ENCODE results near the gene ZIC5.
A peak's percentile ranks its signal among the peaks of the same experiment; 100 is the strongest.

The ZIC5 gene

GRCh38 chr13:99983499-99984401 lies 12.2 kb upstream of the ZIC5 start:
- H3K4me3 ChIP-seq (ENCODE audit: low read length), result peak overlapping the region; percentile 85
- H3K9me3 ChIP-seq (ENCODE audit: low read length), result no peaks in the 10 kb centered on the region
- peaks cover 27% of the 10 kb centered on the region for H3K4me1 ChIP-seq (ENCODE audit: insufficient read depth, low read length)
- H3K36me3 ChIP-seq (ENCODE audit: insufficient read depth, low read length), result peaks cover 48% of the 10 kb centered on the region
- no peaks in the 10 kb centered on the region for H3K27me3 ChIP-seq (ENCODE audit: insufficient read depth, low read length)
- no peak overlapping the region for H2AFZ ChIP-seq (ENCODE audit: low read depth, low read length)

DNA sequence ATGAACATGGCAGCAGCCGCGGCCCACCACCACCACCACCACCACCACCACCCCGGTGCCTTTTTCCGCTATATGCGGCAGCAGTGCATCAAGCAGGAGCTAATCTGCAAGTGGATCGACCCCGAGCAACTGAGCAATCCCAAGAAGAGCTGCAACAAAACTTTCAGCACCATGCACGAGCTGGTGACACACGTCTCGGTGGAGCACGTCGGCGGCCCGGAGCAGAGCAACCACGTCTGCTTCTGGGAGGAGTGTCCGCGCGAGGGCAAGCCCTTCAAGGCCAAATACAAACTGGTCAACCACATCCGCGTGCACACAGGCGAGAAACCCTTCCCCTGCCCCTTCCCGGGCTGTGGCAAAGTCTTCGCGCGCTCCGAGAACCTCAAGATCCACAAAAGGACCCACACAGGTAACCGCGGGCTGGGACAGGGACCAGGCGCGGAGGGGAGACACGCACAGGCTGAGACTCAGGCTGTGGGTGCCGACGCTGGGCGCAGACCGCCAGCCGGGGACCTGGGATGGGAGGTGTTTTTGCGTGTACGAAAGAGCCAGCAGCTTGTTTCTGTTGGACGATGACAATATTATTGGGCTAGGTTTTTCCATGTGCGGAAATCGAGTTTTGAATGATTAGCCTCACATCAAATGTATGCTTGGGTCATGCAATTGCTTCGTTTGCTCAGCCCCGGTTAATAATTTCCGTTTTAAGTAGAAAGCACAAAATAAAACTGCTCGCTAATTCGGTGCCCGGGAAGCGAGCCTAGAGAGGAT lies 11.3 kb upstream of the ZIC5 start:
- H3K4me1 ChIP-seq (ENCODE audit: insufficient read depth, low read length), result peaks cover 23% of the 10 kb centered on the region
- no peaks in the 10 kb centered on the region for H3K27me3 ChIP-seq (ENCODE audit: insufficient read depth, low read length)
- no peak overlapping the region for H2AFZ ChIP-seq (ENCODE audit: low read depth, low read length)
- peak overlapping the region; percentile 85 for H3K4me3 ChIP-seq (ENCODE audit: low read length)
- peaks cover 48% of the 10 kb centered on the region for H3K36me3 ChIP-seq (ENCODE audit: insufficient read depth, low read length)
- H3K9me3 ChIP-seq (ENCODE audit: low read length), result no peaks in the 10 kb centered on the region

DNA sequence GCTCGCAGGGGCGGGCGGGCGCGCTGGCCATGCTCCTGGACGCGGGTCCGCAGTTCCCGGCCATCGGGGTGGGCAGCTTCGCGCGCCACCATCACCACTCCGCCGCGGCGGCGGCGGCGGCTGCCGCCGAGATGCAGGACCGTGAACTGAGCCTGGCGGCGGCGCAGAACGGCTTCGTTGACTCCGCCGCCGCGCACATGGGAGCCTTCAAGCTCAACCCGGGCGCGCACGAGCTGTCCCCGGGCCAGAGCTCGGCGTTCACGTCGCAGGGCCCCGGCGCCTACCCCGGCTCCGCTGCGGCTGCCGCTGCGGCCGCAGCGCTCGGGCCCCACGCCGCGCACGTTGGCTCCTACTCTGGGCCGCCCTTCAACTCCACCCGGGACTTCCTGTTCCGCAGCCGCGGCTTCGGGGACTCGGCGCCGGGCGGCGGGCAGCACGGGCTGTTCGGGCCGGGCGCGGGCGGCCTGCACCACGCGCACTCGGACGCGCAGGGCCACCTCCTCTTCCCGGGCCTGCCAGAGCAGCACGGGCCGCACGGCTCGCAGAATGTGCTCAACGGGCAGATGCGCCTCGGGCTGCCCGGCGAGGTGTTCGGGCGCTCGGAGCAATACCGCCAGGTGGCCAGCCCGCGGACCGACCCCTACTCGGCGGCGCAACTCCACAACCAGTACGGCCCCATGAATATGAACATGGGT lies 10.6 kb upstream of the ZIC5 start:
- no peaks in the 10 kb centered on the region for H3K27me3 ChIP-seq (ENCODE audit: insufficient read depth, low read length)
- peak overlapping the region; percentile 85 for H3K4me3 ChIP-seq (ENCODE audit: low read length)

DNA sequence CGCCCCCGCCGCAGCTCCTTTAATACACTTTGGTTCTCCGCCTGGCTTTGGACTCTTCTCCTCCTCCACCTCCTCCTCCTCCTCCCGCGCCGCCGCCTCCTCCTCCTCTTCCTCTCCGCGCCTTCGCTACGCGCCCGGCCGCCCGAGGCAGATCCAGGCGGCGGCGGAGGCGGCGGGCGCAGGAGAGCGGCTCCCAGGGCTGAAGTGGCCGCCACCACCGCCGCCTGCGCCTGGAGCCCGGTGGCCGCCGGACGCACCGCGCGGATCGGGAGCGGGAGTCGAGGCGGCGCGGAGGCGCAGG lies 10.1 kb upstream of the ZIC5 start, which contains the start of gene ZIC2:
Gene ZIC2, plus strand, starts transcription at position 50 of the 301 bp plus-strand sequence. CDS start 281 bp downstream, outside the sequence.
- Histone ChIP-seq H3K36me3 (ENCODE audit: insufficient read depth, low read length) (peaks cover 37% of the 10 kb centered on the region), H3K4me3 (ENCODE audit: low read length) (peak within 1 kb of the TSS; percentile 85), H2AFZ (ENCODE audit: low read depth, low read length) (no peak within 1 kb of the TSS), H3K9me3 (ENCODE audit: low read length) (no peaks in the 10 kb centered on the region), H3K27me3 (ENCODE audit: insufficient read depth, low read length) (no peaks in the 10 kb centered on the region), H3K4me1 (ENCODE audit: insufficient read depth, low read length) (peaks cover 23% of the 10 kb centered on the region)

More for the DNA sequence above, 10.6 kb upstream of the ZIC5 start:
- Histone ChIP-seq H3K4me1 (ENCODE audit: insufficient read depth, low read length) (peaks cover 23% of the 10 kb centered on the region), H3K9me3 (ENCODE audit: low read length) (no peaks in the 10 kb centered on the region), H2AFZ (ENCODE audit: low read depth, low read length) (no peak overlapping the region), H3K36me3 (ENCODE audit: insufficient read depth, low read length) (peaks cover 41% of the 10 kb centered on the region)

DNA sequence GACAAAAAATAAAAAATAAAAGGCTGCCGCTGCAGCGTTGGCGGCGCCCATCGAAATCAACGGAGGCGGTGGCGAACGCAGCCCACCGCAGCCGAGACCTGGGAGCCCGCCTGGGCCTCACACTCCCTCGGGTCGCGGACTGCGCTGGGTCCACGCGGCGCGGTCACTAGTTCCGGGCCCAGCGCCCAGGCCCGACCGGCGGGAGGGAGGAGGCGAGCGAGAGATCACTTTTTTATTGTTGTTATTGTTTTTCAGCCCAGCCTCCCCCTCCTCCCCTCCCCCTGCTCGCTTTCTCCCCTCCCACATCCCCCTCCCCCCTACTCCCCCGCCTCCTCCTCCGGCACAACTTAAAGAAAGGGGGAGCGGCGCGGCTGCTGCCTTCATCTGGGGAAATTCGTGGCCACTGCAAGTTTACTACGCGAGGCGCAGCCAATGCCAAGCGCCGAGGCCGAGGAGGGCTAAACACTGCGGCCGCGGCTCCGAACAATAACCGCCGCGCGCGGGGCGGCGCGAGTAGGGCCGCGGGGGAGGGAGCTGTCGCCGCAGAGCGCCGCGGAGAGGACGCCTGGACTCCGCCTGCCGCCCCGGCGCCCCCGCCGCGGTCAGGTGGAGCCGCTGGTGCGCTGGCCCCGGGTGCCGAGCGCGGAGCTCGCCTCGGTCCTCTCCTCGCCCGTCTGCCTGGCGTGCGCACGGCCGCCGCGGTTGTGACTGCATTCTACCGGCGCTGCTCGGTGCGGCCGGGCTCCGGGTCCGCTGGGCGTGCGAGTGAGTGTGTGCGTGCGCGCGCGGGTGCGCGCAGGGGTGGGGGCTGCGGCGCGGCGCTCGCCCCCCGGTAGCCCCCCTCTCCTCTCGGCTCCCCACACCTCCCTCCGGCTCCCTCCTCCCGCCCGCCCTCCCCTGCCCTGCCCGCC lies 9.5 kb upstream of the ZIC5 start:
- Histone ChIP-seq H3K27me3 (ENCODE audit: insufficient read depth, low read length) (no peaks in the 10 kb centered on the region), H2AFZ (ENCODE audit: low read depth, low read length) (no peak overlapping the region), H3K4me1 (ENCODE audit: insufficient read depth, low read length) (peaks cover 26% of the 10 kb centered on the region), H3K4me3 (ENCODE audit: low read length) (peak overlapping the region; percentile 85), H3K36me3 (ENCODE audit: insufficient read depth, low read length) (peaks cover 31% of the 10 kb centered on the region), H3K9me3 (ENCODE audit: low read length) (no peaks in the 10 kb centered on the region)

- Histone ChIP-seq H3K36me3 (ENCODE audit: insufficient read depth, low read length) (peaks cover 27% of the 10 kb centered on the region), H3K4me3 (ENCODE audit: low read length) (peak overlapping the region; percentile 95), H3K27me3 (ENCODE audit: insufficient read depth, low read length) (no peaks in the 10 kb centered on the region), H3K9me3 (ENCODE audit: low read length) (no peaks in the 10 kb centered on the region), H3K4me1 (ENCODE audit: insufficient read depth, low read length) (peaks cover 27% of the 10 kb centered on the region), H2AFZ (ENCODE audit: low read depth, low read length) (no peak overlapping the region)
Measured at GRCh38 chr13:99980201-99980823, 8.7 kb upstream of the ZIC5 start.

- peak overlapping the region; percentile 95 for H3K4me3 ChIP-seq (ENCODE audit: low read length)
- no peaks in the 10 kb centered on the region for H3K27me3 ChIP-seq (ENCODE audit: insufficient read depth, low read length)
- no peak overlapping the region for H2AFZ ChIP-seq (ENCODE audit: low read depth, low read length)
- peaks cover 27% of the 10 kb centered on the region for H3K4me1 ChIP-seq (ENCODE audit: insufficient read depth, low read length)
- H3K36me3 ChIP-seq (ENCODE audit: insufficient read depth, low read length), result peaks cover 23% of the 10 kb centered on the region
- no peaks in the 10 kb centered on the region for H3K9me3 ChIP-seq (ENCODE audit: low read length)
Measured at GRCh38 chr13:99979453-99980200, 8.1 kb upstream of the ZIC5 start.

DNA sequence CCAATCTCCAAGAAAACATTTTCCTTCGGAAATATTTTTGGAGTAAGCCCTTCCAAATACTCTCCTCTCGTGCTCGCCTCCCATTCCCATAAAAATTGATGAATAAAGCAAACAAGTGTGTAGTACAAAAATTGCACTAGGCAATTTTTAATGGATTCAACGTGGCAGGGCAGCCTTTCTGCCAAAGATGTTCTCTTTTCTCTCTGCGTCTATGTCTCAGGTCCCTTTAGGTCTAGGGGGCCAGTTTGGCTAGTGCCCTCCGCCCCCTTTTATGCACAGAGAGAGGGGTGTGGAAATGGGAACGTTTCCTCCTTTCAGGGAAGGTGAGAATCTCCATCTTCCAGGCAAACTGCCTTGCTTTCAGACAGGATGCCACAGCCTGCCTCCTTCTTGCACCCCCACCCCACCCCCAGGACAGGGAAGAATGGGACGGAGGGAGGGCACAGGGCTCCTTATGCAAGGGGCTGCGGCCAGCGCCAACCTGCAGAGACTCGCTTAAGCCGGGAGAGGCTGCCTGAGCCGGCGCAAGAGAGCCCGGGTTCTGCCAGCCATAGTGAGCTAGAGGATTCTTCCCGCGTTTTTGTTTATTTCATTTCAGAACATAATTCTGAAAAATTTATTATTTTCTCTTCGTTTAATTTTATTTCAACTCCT lies 7.4 kb upstream of the ZIC5 start:
- Histone ChIP-seq H3K36me3 (ENCODE audit: insufficient read depth, low read length) (peaks cover 16% of the 10 kb centered on the region), H3K4me1 (ENCODE audit: insufficient read depth, low read length) (peaks cover 27% of the 10 kb centered on the region), H3K4me3 (ENCODE audit: low read length) (peak overlapping the region; percentile 95), H3K9me3 (ENCODE audit: low read length) (no peaks in the 10 kb centered on the region), H2AFZ (ENCODE audit: low read depth, low read length) (no peak overlapping the region), H3K27me3 (ENCODE audit: insufficient read depth, low read length) (no peaks in the 10 kb centered on the region)

DNA sequence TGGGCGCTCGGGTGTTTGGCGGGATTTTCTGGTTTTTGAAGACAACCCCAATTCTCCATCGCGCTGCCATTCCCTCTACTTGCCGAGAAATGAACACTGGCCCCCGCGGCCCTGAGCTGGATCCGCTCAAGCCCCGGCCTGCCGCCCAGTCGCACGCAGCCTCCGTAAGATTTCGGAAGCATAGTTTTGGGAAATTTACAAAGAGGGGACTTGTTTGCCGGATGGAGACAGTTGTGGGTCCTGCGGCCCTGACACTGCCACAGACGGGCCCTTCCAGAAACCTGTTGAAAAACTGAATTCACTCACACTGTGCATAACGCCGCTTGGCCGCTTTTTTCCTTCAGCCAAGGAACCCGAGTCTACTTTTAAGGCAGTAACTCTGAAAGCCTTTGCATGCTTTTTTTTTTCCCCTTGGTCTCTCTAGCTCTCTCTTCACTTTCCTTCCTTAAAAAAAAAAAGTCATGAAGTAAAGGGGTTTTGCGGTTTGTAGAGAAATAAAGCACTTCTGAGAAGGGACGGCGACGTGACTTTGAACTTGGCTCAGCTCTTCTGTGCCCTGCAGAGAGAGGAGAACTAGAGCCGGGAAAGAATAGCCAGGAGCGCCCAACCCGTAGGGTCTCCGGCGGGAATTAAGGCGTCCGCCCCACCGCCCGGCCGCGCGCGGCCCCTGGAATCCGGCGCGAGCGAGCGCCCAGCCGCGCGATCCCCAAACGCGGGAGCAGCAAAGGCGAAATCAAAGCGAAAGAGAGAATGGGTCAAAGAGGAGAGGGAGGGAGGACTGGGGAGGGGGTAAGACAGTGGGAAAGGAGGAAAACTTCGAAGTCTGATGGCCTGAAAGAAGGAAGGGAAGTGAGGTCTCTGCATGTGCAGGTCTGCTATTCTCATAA lies 6.6 kb upstream of the ZIC5 start:
- Histone ChIP-seq H3K36me3 (ENCODE audit: insufficient read depth, low read length) (peaks cover 8% of the 10 kb centered on the region), H3K9me3 (ENCODE audit: low read length) (no peaks in the 10 kb centered on the region), H3K4me3 (ENCODE audit: low read length) (peak overlapping the region; percentile 95), H3K4me1 (ENCODE audit: insufficient read depth, low read length) (peaks cover 34% of the 10 kb centered on the region), H3K27me3 (ENCODE audit: insufficient read depth, low read length) (no peaks in the 10 kb centered on the region), H2AFZ (ENCODE audit: low read depth, low read length) (no peak overlapping the region)

DNA sequence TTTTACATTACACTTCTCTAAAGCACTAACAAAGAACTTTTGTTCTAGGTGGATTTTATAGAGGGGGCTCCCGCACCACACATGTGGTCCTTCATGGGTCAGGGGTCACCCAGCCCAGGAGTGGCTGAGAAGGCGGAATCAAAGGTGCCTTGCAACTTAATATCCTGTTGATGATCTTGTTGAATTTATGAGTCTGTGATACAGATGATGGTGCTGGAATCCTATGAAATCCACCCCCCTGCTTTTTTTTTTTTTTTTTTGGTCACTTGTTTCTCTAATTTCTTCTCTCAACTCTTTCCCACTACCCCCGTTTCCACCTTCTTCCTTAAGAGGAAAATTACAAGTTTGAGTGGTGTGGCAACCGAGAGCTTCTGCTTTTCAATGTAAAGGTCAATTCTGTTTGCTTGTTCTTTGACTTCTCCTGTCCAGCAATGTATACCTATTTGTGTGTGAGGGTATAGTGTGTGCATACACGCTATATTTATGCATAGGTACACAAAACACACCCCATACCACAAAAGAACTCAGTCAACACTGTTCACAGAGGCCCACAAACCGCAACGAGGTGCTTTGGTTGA lies 5.9 kb upstream of the ZIC5 start:
- Histone ChIP-seq H2AFZ (ENCODE audit: low read depth, low read length) (no peak overlapping the region), H3K4me1 (ENCODE audit: insufficient read depth, low read length) (peaks cover 40% of the 10 kb centered on the region), H3K36me3 (ENCODE audit: insufficient read depth, low read length) (peaks cover under 1% of the 10 kb centered on the region), H3K4me3 (ENCODE audit: low read length) (peak overlapping the region; percentile 95), H3K9me3 (ENCODE audit: low read length) (no peaks in the 10 kb centered on the region), H3K27me3 (ENCODE audit: insufficient read depth, low read length) (no peaks in the 10 kb centered on the region)
